ENCODE measurements around the gene GORASP2.

GORASP2 gene

DNA sequence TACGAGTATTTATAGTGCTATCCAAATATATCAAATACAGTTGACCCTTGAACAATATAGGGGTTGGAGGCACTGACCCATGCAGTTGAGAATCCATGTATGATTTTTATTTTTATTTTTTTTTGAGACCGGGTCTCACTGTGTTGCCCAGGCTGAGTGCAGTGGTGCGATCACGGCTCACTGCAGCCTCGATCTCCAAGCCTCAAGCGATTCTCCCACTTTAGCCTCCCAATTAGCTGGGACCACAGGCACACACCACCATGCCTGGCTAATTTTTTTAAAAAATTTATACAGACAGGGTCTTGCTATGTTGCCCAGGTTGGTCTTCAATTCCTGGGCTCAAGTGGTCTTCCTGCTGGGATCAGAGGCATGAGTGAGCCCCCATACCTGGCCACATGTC is 70.6 kb downstream of the GORASP2 start:
- no peak for DNase-seq (ENCODE audit: low read depth)

DNA sequence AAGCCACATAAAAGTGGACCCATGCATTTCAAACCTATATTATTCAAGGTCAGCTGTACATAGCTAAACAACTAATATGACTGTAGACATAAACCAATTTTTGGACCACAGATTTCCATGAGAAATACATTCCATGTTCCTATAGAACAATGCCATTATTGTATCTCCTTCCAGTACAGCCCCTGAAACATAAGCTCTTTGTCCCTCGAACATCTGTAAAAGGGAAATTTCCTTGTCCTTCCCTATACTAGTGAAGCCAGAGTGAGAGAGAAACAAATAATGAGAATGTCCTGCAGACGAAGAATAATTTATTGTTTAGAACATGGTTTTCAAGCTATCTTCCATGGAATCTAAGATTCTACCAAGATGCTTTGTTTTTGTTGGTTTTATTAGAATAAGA is 75.3 kb downstream of the GORASP2 start:
- DNase-seq (ENCODE audit: low read depth): no peak

DNA sequence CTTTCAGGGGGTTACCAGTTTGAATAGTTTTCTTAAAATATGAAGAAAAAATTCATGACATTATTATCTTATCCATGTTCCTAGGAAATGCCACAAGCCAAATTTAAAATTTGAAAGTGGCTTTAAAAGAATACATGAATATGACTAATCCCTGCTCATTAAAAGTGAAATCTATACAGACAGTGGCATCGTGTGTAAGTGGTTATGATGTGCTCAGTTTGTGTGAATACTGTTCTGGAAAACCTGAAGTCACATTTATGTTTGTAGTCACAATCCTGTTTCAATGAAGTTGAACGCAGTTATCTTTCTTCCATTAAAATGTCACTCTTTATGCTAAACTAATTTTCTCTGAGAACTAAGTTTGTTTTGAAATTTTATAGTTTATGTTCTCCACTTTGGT is 75.8 kb downstream of the GORASP2 start:
- no peak for DNase-seq (ENCODE audit: low read depth)

DNA sequence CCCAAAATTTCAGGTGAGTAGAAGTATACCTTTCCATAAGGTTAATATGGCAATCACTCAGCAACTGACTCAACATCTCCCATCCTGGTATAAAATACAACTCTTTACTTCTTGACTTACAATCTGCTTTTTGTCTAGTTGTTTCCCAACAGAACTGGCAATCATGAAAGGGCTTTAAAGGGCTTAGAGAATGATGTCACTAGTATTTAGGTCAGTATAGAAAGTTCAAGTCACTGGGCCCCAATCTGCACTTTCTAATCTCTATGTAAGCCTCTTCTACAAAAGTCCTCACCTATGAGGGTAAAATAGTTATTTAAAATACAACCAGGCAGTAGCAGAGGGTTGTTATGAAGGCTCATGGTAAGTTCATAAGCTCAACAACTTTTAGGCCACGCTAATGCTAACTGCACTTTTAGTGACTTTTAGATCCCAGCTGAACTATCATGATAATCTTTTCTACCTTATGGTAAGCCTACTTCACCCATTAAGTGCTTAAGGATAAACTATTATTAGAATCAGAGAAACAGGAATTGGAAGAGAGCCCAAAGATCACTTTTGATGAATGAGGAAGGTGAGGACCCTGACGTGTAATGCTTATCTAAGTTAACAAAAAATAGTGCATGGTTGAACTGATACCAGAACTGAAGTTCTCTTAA is 79.6 kb downstream of the GORASP2 start:
- no peak for DNase-seq (ENCODE audit: low read depth)

DNA sequence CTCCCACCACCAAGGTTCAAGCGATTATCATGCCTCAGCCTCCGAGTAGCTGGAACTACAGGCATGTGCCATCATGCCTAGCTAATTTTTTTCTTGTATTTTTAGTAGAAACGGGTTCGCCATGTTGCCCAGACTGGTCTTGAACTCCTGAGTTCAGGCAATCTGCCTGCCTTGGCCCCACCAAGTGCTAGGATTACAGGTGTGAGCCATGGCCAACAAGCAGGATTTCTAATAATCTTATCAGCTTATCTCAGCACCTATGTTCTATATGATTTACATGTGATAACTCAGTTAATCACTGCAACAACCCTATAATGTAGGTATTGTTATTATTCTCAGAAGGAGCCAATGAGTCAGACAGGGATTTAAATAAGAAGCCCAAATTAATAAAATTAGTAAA is 80.3 kb downstream of the GORASP2 start:
- no peak for DNase-seq (ENCODE audit: low read depth)

DNA sequence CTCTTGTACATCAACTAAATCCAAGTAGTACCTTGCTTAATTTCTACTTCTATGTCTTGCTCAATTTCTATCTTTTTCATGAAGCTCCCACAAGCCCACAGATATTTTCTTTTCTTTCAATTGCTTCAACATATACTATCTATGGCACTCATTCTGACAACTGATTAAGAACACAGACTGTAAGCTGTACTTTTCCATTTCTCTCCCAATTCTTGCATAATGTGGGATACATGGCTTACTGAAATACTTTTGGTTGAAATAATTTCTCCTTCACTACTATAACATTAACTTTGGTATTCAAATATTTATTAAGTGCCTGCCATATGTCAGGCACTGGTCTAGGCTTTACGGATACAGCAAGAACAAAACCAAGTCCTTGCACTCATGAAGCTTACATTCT is 84.8 kb downstream of the GORASP2 start:
- no peak for DNase-seq (ENCODE audit: low read depth)

DNA sequence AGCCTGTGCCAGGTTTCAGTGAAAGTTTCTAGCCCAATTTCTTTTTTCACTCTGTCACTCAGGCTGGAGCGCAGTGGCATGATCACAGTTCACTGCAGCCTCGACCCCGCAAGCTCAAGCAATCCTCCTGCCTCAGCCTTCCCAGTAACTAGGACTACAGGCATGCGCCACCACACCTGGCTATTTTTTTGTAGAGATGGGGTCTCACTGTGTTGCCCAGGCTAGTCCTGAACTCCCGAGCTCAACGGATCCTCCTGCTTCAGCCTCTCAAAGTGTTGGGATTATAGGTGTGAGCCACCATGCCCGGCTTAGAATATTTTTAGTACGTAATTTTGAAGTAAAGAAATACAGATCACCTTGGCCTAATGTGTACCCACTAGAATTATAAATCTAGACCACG is 87.1 kb downstream of the GORASP2 start:
- DNase-seq (ENCODE audit: low read depth): no peak

Measured in stimulated activated CD8-positive, alpha-beta memory T cell treated with anti-CD3 and anti-CD28 coated beads, Interleukin-15, amount 100 ng/mL, for 1 hour (primary cell).